Measurements from ENCODE around the gene GRK5.

GRK5 gene

DNA sequence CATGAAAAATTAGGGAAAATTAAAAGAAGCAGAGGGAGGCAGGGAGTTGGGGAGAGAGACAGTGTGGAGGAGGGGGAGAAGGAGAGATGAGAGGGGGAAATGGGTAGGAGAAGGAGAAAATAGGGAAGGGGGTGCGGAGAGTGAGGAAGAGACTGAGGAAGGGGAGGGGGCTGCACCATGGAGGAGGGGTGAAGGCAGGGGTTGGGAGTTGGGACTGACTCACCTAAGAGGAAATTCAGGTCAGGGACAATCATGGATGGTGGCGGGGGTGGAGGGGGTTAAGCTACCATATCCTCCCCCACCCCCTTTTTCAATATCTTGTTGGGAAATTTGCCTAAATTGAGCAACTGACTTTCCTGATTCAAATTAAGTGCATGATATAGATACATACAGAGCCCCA lies 8.0 kb downstream of the GRK5 start:
- TF ChIP-seq, protein P1, sequence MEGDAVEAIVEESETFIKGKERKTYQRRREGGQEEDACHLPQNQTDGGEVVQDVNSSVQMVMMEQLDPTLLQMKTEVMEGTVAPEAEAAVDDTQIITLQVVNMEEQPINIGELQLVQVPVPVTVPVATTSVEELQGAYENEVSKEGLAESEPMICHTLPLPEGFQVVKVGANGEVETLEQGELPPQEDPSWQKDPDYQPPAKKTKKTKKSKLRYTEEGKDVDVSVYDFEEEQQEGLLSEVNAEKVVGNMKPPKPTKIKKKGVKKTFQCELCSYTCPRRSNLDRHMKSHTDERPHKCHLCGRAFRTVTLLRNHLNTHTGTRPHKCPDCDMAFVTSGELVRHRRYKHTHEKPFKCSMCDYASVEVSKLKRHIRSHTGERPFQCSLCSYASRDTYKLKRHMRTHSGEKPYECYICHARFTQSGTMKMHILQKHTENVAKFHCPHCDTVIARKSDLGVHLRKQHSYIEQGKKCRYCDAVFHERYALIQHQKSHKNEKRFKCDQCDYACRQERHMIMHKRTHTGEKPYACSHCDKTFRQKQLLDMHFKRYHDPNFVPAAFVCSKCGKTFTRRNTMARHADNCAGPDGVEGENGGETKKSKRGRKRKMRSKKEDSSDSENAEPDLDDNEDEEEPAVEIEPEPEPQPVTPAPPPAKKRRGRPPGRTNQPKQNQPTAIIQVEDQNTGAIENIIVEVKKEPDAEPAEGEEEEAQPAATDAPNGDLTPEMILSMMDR (IDR thresholded peaks at IDR 0.05; ENCODE audit: low read depth, low read length) = no peak
- no peak overlapping the region for H3K4me3 ChIP-seq (ENCODE audit: low read depth, low read length)

DNA sequence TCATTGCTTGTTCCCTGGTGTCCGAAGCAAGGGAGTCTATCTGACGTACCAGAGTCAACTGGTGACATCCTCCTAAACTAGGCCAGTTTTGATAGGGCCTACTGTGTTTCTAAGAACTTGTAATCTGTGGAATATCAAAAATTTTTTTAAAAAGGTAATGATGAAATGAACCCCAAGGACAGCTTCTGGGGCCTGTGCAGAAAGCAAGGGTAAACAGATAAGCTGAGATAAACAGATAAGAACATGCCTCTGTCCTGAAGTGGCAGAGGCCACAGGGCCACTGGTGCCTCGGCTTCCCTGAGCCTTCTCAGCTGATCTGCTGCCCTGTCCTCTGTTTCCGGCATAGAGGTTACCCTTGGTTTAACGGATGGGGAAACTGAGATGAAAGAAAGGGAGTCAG lies 8.8 kb downstream of the GRK5 start:
- no peak overlapping the region for H3K4me3 ChIP-seq (ENCODE audit: low read depth, low read length)
- TF ChIP-seq, protein P1 (IDR thresholded peaks at IDR 0.05; ENCODE audit: low read depth, low read length) = no peak

DNA sequence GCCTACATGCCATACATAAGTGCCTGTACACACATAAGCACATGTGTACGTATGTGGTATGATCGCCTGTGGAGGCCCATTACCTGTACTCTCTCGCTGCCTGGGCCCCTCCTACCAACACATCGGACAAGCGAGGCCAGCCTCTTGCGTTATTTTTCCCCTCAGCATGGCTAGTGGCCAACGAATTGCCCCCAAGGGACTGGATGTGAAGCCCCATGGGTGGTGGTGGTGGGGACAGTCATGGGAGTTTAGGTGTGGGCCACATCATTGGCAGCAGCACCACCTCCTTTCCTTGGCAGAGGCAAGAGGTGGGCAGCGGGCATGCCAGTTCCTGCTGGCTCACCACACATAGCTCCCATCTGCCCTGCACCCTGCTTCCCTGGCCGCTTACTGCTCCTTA lies 10.0 kb downstream of the GRK5 start:
- no peak overlapping the region for H3K4me3 ChIP-seq (ENCODE audit: low read depth, low read length)
- TF ChIP-seq, protein P1 (IDR thresholded peaks at IDR 0.05; ENCODE audit: low read depth, low read length) = no peak

DNA sequence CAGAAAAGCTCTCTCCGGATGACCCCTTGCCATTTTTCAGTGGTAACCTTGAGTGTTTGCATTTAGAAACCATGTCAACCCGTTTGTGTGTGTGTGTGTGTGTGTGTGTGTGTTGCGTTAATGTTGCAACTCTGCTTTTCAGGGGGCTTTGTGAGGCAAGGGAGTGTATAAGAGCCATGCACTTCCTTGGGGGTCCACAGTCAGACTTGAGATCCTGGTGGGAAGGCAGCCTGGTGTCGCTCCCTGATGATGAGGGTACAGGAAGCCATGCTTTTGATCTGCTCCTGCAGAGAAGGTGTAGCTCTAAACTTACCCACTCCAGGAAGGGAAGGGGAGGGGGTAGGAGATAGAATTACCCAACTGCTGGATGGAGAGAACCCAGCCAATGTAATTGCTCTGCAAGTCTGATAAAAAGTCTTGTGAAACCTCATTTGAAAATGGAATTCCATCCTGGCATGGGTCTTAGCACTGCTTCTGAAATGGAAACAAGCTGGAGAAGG lies 10.7 kb downstream of the GRK5 start:
- TF ChIP-seq, protein P1 (IDR thresholded peaks at IDR 0.05; ENCODE audit: low read depth, low read length) = no peak

DNA sequence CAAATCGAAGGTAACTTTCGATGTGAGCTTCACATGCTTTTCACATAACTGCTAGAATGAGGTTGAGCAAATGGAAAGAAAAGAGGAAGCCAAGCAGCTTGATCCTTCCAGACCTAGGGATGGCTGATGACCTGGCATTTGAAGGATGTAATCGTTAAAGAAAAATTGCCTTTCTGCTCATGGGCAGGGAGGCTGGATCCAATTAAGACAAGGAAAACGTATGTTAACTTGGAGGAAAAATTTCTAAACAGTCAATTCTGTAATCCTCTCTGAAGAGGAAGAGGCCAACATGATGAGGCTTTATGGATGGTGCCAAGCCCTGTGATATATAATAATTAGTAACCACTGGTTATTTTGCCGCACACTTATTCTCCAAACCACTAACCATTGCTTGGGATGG lies 12.5 kb downstream of the GRK5 start:
- TF ChIP-seq, protein P1 (IDR thresholded peaks at IDR 0.05; ENCODE audit: low read depth, low read length) = no peak
- H3K4me3 ChIP-seq (ENCODE audit: low read depth, low read length) = no peak overlapping the region

More for the DNA sequence above, 10.7 kb downstream of the GRK5 start:
- H3K4me3 ChIP-seq (ENCODE audit: low read depth, low read length) = no peak overlapping the region

DNA sequence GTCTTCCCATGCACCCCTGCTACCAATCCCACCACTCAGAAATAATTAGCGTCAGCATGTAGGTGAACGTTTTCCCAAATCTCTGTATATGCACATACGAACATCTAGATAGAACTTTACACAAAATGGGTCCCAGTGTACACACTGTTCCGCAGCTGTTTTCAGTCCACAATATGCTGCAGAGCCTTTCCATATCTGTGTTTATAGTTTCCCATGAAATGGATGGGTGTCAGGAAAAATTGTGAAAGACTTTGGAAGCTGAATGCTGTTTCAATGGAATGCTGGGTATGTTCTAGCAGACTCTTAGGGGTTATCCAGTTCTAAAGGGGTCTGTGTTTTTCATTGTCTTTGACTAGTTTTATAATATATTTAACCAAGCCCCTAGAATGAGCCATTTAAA lies 13.8 kb downstream of the GRK5 start:
- no peak overlapping the region for H3K4me3 ChIP-seq (ENCODE audit: low read depth, low read length)
- TF ChIP-seq, protein P1 (IDR thresholded peaks at IDR 0.05; ENCODE audit: low read depth, low read length) = no peak

DNA sequence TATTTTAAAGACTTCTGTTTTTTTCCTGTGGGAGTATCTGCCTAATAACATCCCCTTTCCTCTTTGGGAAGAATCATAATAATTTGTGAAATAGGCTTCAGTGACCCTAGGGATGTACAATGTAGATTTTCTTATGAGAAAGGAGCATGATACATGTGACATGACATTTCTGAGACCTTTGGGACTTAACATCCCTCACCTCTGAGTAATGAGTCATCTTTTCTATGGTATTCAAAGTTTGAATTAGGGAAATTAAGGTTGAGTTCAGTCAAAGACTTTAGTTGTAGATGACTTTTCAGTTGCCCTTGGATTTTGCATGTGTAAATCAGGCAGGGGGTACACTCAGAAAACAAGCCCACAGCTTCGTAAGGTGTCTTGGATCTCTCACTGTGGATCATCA lies 14.3 kb downstream of the GRK5 start:
- TF ChIP-seq, protein P1 (IDR thresholded peaks at IDR 0.05; ENCODE audit: low read depth, low read length) = no peak
- no peak overlapping the region for H3K4me3 ChIP-seq (ENCODE audit: low read depth, low read length)

Data from WI38 (cell line).